HepG2 (cell line): ENCODE measurements around the gene SH3GLB2. TPM values are rescaled to one million over a fixed set of nuclear protein-coding genes. Genes with fewer than 3 reads are reported as not detected.

ENCODE experiments used
- ARHGAP35 ChIP-seq: sonication (generic); formaldehyde crosslinking; IDR thresholded peaks from 2 replicates; pipeline ENCODE4 v1.9.0; 2022; ENCODE audit warnings: mild to moderate bottlenecking, inconsistent platforms, moderate library complexity, missing genetic modification reagents, borderline replicate concordance
- ATF7 ChIP-seq, 2 experiments: fragments of 450-650 bp in 1 of 2; sonication (generic) in 1 of 2; formaldehyde crosslinking in 1 of 2; IDR thresholded peaks; 2 replicates each; pipeline versions ENCODE4 v1.4.0 to v1.6.1; 2016 to 2020; ENCODE audit warnings: antibody characterized with exemption in 1 of 2, mild to moderate bottlenecking in 1 of 2, missing genetic modification reagents in 1 of 2
- BRD4 ChIP-seq: sonication (generic); formaldehyde crosslinking; IDR thresholded peaks from 2 replicates; pipeline ENCODE4 v1.4.0; 2020; ENCODE audit warnings: missing genetic modification reagents
- CCDC6 ChIP-seq: sonication (generic); formaldehyde crosslinking; IDR thresholded peaks from 2 replicates; pipeline ENCODE4 v1.8.1; 2022; ENCODE audit warnings: mild to moderate bottlenecking, missing genetic modification reagents, moderate library complexity
- EHMT2 ChIP-seq: fragments of 200-600 bp; sonication (generic); IDR thresholded peaks from 2 replicates; pipeline ENCODE4 v1.7.0; 2017; ENCODE audit warnings: antibody characterized with exemption, low read depth, low read length, borderline replicate concordance
- HOXA3 ChIP-seq: sonication (generic); formaldehyde crosslinking; IDR thresholded peaks from 2 replicates; pipeline ENCODE4 v1.5.0; 2020; ENCODE audit warnings: missing genetic modification reagents
- JUND ChIP-seq: sonication (generic); formaldehyde crosslinking; IDR thresholded peaks from 2 replicates; pipeline ENCODE4 v1.8.0; 2022; ENCODE audit warnings: mild to moderate bottlenecking, missing genetic modification reagents
- KDM5A ChIP-seq: fragments of 200-600 bp; sonication (generic); IDR thresholded peaks from 2 replicates; pipeline ENCODE4 v1.7.0; 2018; ENCODE audit warnings: antibody characterized with exemption, mild to moderate bottlenecking, low read length, borderline replicate concordance
- MAFF ChIP-seq: IDR thresholded peaks from 2 replicates; pipeline ENCODE4 v1.6.1; 2011; ENCODE audit warnings: low read depth, low read length, improper control_type of control experiment
- MLLT10 ChIP-seq: sonication (generic); formaldehyde crosslinking; IDR thresholded peaks from 2 replicates; pipeline ENCODE4 v1.4.0; 2020; ENCODE audit warnings: missing genetic modification reagents
- NCOA2 ChIP-seq: sonication (generic); formaldehyde crosslinking; IDR thresholded peaks from 2 replicates; pipeline ENCODE4 v1.8.0; 2022; ENCODE audit warnings: inconsistent platforms
- NFKB2 ChIP-seq: sonication (generic); formaldehyde crosslinking; IDR thresholded peaks from 2 replicates; pipeline ENCODE4 v1.4.0; 2020; ENCODE audit warnings: missing genetic modification reagents, borderline replicate concordance
- SMAD3 ChIP-seq: sonication (generic); formaldehyde crosslinking; IDR thresholded peaks from 2 replicates; pipeline ENCODE4 v1.4.0; 2020; ENCODE audit warnings: missing genetic modification reagents
- SP2 ChIP-seq: sonication (generic); formaldehyde crosslinking; IDR thresholded peaks from 2 replicates; pipeline ENCODE4 v1.5.1; 2020; ENCODE audit warnings: mild to moderate bottlenecking, missing genetic modification reagents
- SP5 ChIP-seq: IDR thresholded peaks from 2 replicates; pipeline ENCODE4 v1.6.1; 2016; ENCODE audit warnings: low read depth, borderline replicate concordance
- ZFP62 ChIP-seq: sonication (generic); formaldehyde crosslinking; IDR thresholded peaks from 2 replicates; pipeline ENCODE4 v1.4.0; 2020; ENCODE audit warnings: missing genetic modification reagents
- ZFP82 ChIP-seq: sonication (generic); formaldehyde crosslinking; IDR thresholded peaks from 2 replicates; pipeline ENCODE4 v1.5.1; 2020; ENCODE audit warnings: mild to moderate bottlenecking, missing genetic modification reagents, borderline replicate concordance
- ZFY ChIP-seq: sonication (generic); formaldehyde crosslinking; IDR thresholded peaks from 2 replicates; pipeline ENCODE4 v1.4.0; 2020; ENCODE audit warnings: missing genetic modification reagents
- ZNF253 ChIP-seq: sonication (generic); formaldehyde crosslinking; IDR thresholded peaks from 2 replicates; pipeline ENCODE4 v1.8.0; 2022; ENCODE audit warnings: mild to moderate bottlenecking, missing genetic modification reagents, borderline replicate concordance
- ZNF34 ChIP-seq: sonication (generic); formaldehyde crosslinking; IDR thresholded peaks from 2 replicates; pipeline ENCODE4 v1.4.0; 2020; ENCODE audit warnings: mild to moderate bottlenecking, missing genetic modification reagents, borderline replicate concordance
- ZNF567 ChIP-seq: sonication (generic); formaldehyde crosslinking; IDR thresholded peaks from 2 replicates; pipeline ENCODE4 v1.8.1; 2023; ENCODE audit warnings: mild to moderate bottlenecking, missing genetic modification reagents, borderline replicate concordance
- ZNF619 ChIP-seq: sonication (generic); formaldehyde crosslinking; IDR thresholded peaks from 2 replicates; pipeline ENCODE4 v1.4.0; 2020; ENCODE audit warnings: mild to moderate bottlenecking, missing genetic modification reagents
- ZNF652 ChIP-seq: IDR thresholded peaks from 2 replicates; pipeline ENCODE4 v1.6.1; 2016; ENCODE audit warnings: low read depth, borderline replicate concordance
- ZNF713 ChIP-seq: sonication (generic); formaldehyde crosslinking; IDR thresholded peaks from 2 replicates; pipeline ENCODE4 v1.4.0; 2020; ENCODE audit warnings: mild to moderate bottlenecking, missing genetic modification reagents
- ZNF737 ChIP-seq: sonication (generic); formaldehyde crosslinking; IDR thresholded peaks from 2 replicates; pipeline ENCODE4 v1.5.0; 2020; ENCODE audit warnings: missing genetic modification reagents, mild to moderate bottlenecking, borderline replicate concordance
- polyA plus RNA-seq, 8 experiments: library from polyadenylated mRNA; depleted of rRNA in 3 of 8; stranded (reverse) in 7 of 8; unstranded in 1 of 8; fragments of >200 nt; fragmentation: Illumina TruSeq in 4 of 8; extraction: Trizol in 4 of 8; gene quantifications; 2 replicates each; pipeline versions ENCODE4 v1.2.1 to v1.2.3, GENCODE V29; 2011 to 2016; ENCODE audit warnings: low read depth in 4 of 8, missing spikeins in 1 of 8, mixed read lengths in 1 of 8; ENCODE audit not compliant: insufficient read depth in 1 of 8
- total RNA-seq, 5 experiments: library from RNA; depleted of rRNA; stranded (reverse); fragments of >200 nt; fragmentation: Illumina TruSeq; extraction: Trizol; gene quantifications; 2 replicates each; pipeline ENCODE4 v1.2.3, GENCODE V29; 2016; ENCODE audit warnings: low read depth in 1 of 5
- TF ChIP-seq, protein P1 (sequence below): sonication (generic); formaldehyde crosslinking; IDR thresholded peaks from 2 replicates; pipeline ENCODE4 v1.4.0; 2020; ENCODE audit warnings: mild to moderate bottlenecking, missing genetic modification reagents

The SH3GLB2 gene
- total and polyA plus RNA-seq, 2 of the 13 experiments (the other 11 are each of a cell fraction or from before 2014, with no cell fraction given): 24.0 to 40.6 TPM

DNA sequence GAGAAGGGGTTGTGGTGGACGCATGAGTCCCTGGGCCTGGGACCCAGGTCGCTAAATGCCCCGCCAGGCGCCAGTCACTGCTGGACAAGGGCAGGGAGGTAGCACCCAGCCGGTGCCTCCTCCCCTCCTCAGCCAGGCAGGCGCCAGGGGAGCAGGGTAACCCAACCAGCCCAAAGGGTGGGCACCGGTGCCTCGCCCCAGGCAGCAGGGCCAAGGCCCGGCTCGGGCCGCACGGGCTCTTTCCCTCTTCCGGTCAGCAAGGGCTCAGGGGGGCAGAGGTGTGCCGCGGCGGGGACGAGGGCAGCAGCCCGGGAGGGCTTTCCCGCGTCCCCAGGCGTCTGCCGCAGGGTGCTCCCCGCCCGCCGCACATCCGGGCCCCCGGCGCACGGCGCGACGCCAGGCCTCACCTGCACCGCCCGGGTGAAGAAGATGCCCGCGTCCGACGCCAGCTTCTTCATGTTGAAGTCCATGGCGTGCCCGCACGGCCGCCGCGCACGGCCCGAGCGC lies 393 bp downstream of the SH3GLB2 start (continued):
- TF ChIP-seq EHMT2: no peak
- TF ChIP-seq SP2 (CRISPR knock-in tag): no peak
- no peak for TF ChIP-seq ZNF567 (CRISPR knock-in tag)
- TF ChIP-seq CCDC6 (CRISPR knock-in tag): 0 out of 2 replicates have a peak, but pooled peaks have one; percentile 67
- no peak for TF ChIP-seq NCOA2 (CRISPR knock-in tag)
- peak; percentile 21; the same call in 1 of the 2 replicates for TF ChIP-seq NFKB2
- TF ChIP-seq ZFP62: no peak
- TF ChIP-seq, protein P1, sequence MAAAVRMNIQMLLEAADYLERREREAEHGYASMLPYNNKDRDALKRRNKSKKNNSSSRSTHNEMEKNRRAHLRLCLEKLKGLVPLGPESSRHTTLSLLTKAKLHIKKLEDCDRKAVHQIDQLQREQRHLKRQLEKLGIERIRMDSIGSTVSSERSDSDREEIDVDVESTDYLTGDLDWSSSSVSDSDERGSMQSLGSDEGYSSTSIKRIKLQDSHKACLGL (CRISPR knock-in tag): peak; percentile 38; the same call in 1 of the 2 replicates
- no peak for TF ChIP-seq BRD4
- no peak for TF ChIP-seq ZNF619 (CRISPR knock-in tag)
- TF ChIP-seq ZFY (CRISPR knock-in tag): peak; percentile 82
- no peak for TF ChIP-seq ATF7 (IDR thresholded peaks at IDR 0.05)
- no peak for TF ChIP-seq ATF7 (CRISPR knock-in tag; IDR thresholded peaks at IDR 0.05)
- TF ChIP-seq HOXA3 (CRISPR knock-in tag): no peak
- no peak for TF ChIP-seq KDM5A
- TF ChIP-seq ZNF34: no peak
- no peak for TF ChIP-seq MAFF
- no peak for TF ChIP-seq ZNF737 (CRISPR knock-in tag)
- TF ChIP-seq SMAD3 (CRISPR knock-in tag): no peak
- TF ChIP-seq ZNF253 (CRISPR knock-in tag): peak; percentile 69; the same call in 1 of the 2 replicates
- no peak for TF ChIP-seq MLLT10 (CRISPR knock-in tag)
- TF ChIP-seq ZNF652: no peak
- TF ChIP-seq SP5 (CRISPR knock-in tag): no peak
- TF ChIP-seq JUND (CRISPR knock-in tag): no peak
- no peak for TF ChIP-seq ARHGAP35 (CRISPR knock-in tag)
- TF ChIP-seq ZNF713: no peak
- no peak for TF ChIP-seq ZFP82
